Stimulated activated naive CD8-positive, alpha-beta T cell treated with anti-CD3 and anti-CD28 coated beads, Interleukin-15, Interleukin-2, amounts not matched to agents 100 ng/mL and 50 ng/mL, for 24 hours (primary cell): ENCODE results near the gene AFDN.

ENCODE experiments used
- H3K27ac Mint-ChIP-seq: one replicate; pipeline ENCODE4 v1.8.0; 2021; ENCODE audit warnings: mild to moderate bottlenecking, mixed read lengths
- H3K27me3 Mint-ChIP-seq: one replicate; pipeline ENCODE4 v1.8.0; 2021; ENCODE audit warnings: mixed read lengths
- H3K36me3 Mint-ChIP-seq: one replicate; pipeline ENCODE4 v1.8.0; 2021; ENCODE audit warnings: low read depth, mixed read lengths
- H3K4me1 Mint-ChIP-seq: one replicate; pipeline ENCODE4 v1.8.0; 2021; ENCODE audit warnings: low read depth, mixed read lengths
- H3K4me3 Mint-ChIP-seq: one replicate; pipeline ENCODE4 v1.8.0; 2021; ENCODE audit warnings: mild to moderate bottlenecking, mixed read lengths
- H3K9me3 Mint-ChIP-seq: one replicate; pipeline ENCODE4 v1.8.0; 2021; ENCODE audit warnings: mixed read lengths

AFDN gene

GRCh38 chr6:167839755-167840154 is 13.0 kb downstream of the AFDN start:
- no peaks in the 10 kb centered on the region for H3K4me1 Mint-ChIP-seq
- no peak overlapping the region for H3K4me3 Mint-ChIP-seq
- peaks cover 31% of the 10 kb centered on the region for H3K27me3 Mint-ChIP-seq
- no peak overlapping the region for H3K27ac Mint-ChIP-seq
- no peaks in the 10 kb centered on the region for H3K9me3 Mint-ChIP-seq
- no peaks in the 10 kb centered on the region for H3K36me3 Mint-ChIP-seq

GRCh38 chr6:167840160-167840525 is 13.4 kb downstream of the AFDN start:
- Mint-ChIP-seq H3K27ac (no peak overlapping the region), H3K9me3 (no peaks in the 10 kb centered on the region), H3K36me3 (no peaks in the 10 kb centered on the region), H3K4me3 (no peak overlapping the region), H3K4me1 (no peaks in the 10 kb centered on the region), H3K27me3 (peaks cover 30% of the 10 kb centered on the region)

GRCh38 chr6:167840526-167841179 is 13.9 kb downstream of the AFDN start:
- H3K27ac Mint-ChIP-seq: no peak overlapping the region
- no peaks in the 10 kb centered on the region for H3K36me3 Mint-ChIP-seq
- no peaks in the 10 kb centered on the region for H3K4me1 Mint-ChIP-seq
- peaks cover 32% of the 10 kb centered on the region for H3K27me3 Mint-ChIP-seq
- no peaks in the 10 kb centered on the region for H3K9me3 Mint-ChIP-seq
- no peak overlapping the region for H3K4me3 Mint-ChIP-seq

GRCh38 chr6:167841981-167842380 is 15.3 kb downstream of the AFDN start:
- H3K4me3 Mint-ChIP-seq: no peak overlapping the region
- H3K27ac Mint-ChIP-seq: no peak overlapping the region
- H3K9me3 Mint-ChIP-seq: no peaks in the 10 kb centered on the region
- H3K4me1 Mint-ChIP-seq: no peaks in the 10 kb centered on the region
- H3K27me3 Mint-ChIP-seq: peaks cover 31% of the 10 kb centered on the region
- H3K36me3 Mint-ChIP-seq: no peaks in the 10 kb centered on the region

GRCh38 chr6:167842457-167842856 is 15.7 kb downstream of the AFDN start:
- no peak overlapping the region for H3K27ac Mint-ChIP-seq
- H3K27me3 Mint-ChIP-seq: peaks cover 34% of the 10 kb centered on the region
- H3K9me3 Mint-ChIP-seq: no peaks in the 10 kb centered on the region
- H3K36me3 Mint-ChIP-seq: no peaks in the 10 kb centered on the region
- H3K4me1 Mint-ChIP-seq: no peaks in the 10 kb centered on the region
- no peak overlapping the region for H3K4me3 Mint-ChIP-seq

GRCh38 chr6:167843023-167843422 is 16.3 kb downstream of the AFDN start:
- peaks cover 37% of the 10 kb centered on the region for H3K27me3 Mint-ChIP-seq
- H3K36me3 Mint-ChIP-seq: no peaks in the 10 kb centered on the region
- no peaks in the 10 kb centered on the region for H3K4me1 Mint-ChIP-seq
- H3K27ac Mint-ChIP-seq: no peak overlapping the region
- no peaks in the 10 kb centered on the region for H3K9me3 Mint-ChIP-seq
- no peak overlapping the region for H3K4me3 Mint-ChIP-seq

GRCh38 chr6:167845856-167846255 is 19.1 kb downstream of the AFDN start:
- Mint-ChIP-seq H3K36me3 (no peaks in the 10 kb centered on the region), H3K27me3 (peaks cover 43% of the 10 kb centered on the region), H3K4me1 (no peaks in the 10 kb centered on the region), H3K9me3 (no peaks in the 10 kb centered on the region), H3K27ac (no peak overlapping the region), H3K4me3 (no peak overlapping the region)

- Mint-ChIP-seq H3K4me3 (no peak overlapping the region), H3K36me3 (no peaks in the 10 kb centered on the region), H3K9me3 (no peaks in the 10 kb centered on the region), H3K27ac (no peak overlapping the region), H3K4me1 (no peaks in the 10 kb centered on the region), H3K27me3 (peaks cover 48% of the 10 kb centered on the region)
Observed at GRCh38 chr6:167846997-167847606, 20.4 kb downstream of the AFDN start.

GRCh38 chr6:167847936-167848335 is 21.2 kb downstream of the AFDN start:
- no peaks in the 10 kb centered on the region for H3K9me3 Mint-ChIP-seq
- H3K27me3 Mint-ChIP-seq: peaks cover 48% of the 10 kb centered on the region
- no peak overlapping the region for H3K4me3 Mint-ChIP-seq
- no peaks in the 10 kb centered on the region for H3K4me1 Mint-ChIP-seq
- no peaks in the 10 kb centered on the region for H3K36me3 Mint-ChIP-seq
- no peak overlapping the region for H3K27ac Mint-ChIP-seq

GRCh38 chr6:167848783-167849182 is 22.1 kb downstream of the AFDN start:
- Mint-ChIP-seq H3K27me3 (peaks cover 48% of the 10 kb centered on the region), H3K9me3 (no peaks in the 10 kb centered on the region), H3K4me3 (no peak overlapping the region), H3K36me3 (no peaks in the 10 kb centered on the region), H3K27ac (no peak overlapping the region), H3K4me1 (no peaks in the 10 kb centered on the region)

GRCh38 chr6:167849846-167850459 is 23.2 kb downstream of the AFDN start:
- H3K27ac Mint-ChIP-seq: no peak overlapping the region
- no peaks in the 10 kb centered on the region for H3K9me3 Mint-ChIP-seq
- no peak overlapping the region for H3K4me3 Mint-ChIP-seq
- H3K4me1 Mint-ChIP-seq: no peaks in the 10 kb centered on the region
- peaks cover 54% of the 10 kb centered on the region for H3K27me3 Mint-ChIP-seq
- H3K36me3 Mint-ChIP-seq: no peaks in the 10 kb centered on the region

- H3K27ac Mint-ChIP-seq: no peak overlapping the region
- no peaks in the 10 kb centered on the region for H3K36me3 Mint-ChIP-seq
- peaks cover 46% of the 10 kb centered on the region for H3K27me3 Mint-ChIP-seq
- H3K9me3 Mint-ChIP-seq: no peaks in the 10 kb centered on the region
- H3K4me3 Mint-ChIP-seq: no peak overlapping the region
- no peaks in the 10 kb centered on the region for H3K4me1 Mint-ChIP-seq
Observed at GRCh38 chr6:167850782-167851181, 24.1 kb downstream of the AFDN start.

- H3K27me3 Mint-ChIP-seq: peaks cover 43% of the 10 kb centered on the region
- no peak overlapping the region for H3K27ac Mint-ChIP-seq
- no peaks in the 10 kb centered on the region for H3K9me3 Mint-ChIP-seq
- no peak overlapping the region for H3K4me3 Mint-ChIP-seq
- H3K4me1 Mint-ChIP-seq: no peaks in the 10 kb centered on the region
- no peaks in the 10 kb centered on the region for H3K36me3 Mint-ChIP-seq
Observed at GRCh38 chr6:167851370-167851952, 24.8 kb downstream of the AFDN start.

- H3K4me3 Mint-ChIP-seq: no peak overlapping the region
- peaks cover 29% of the 10 kb centered on the region for H3K27me3 Mint-ChIP-seq
- no peaks in the 10 kb centered on the region for H3K4me1 Mint-ChIP-seq
- H3K27ac Mint-ChIP-seq: no peak overlapping the region
- no peaks in the 10 kb centered on the region for H3K36me3 Mint-ChIP-seq
- H3K9me3 Mint-ChIP-seq: no peaks in the 10 kb centered on the region
Observed at GRCh38 chr6:167855825-167856425, 29.2 kb downstream of the AFDN start.

GRCh38 chr6:167856474-167856873 is 29.8 kb downstream of the AFDN start:
- no peak overlapping the region for H3K4me3 Mint-ChIP-seq
- peaks cover 30% of the 10 kb centered on the region for H3K27me3 Mint-ChIP-seq
- no peak overlapping the region for H3K27ac Mint-ChIP-seq
- H3K9me3 Mint-ChIP-seq: no peaks in the 10 kb centered on the region
- no peaks in the 10 kb centered on the region for H3K36me3 Mint-ChIP-seq
- no peaks in the 10 kb centered on the region for H3K4me1 Mint-ChIP-seq
